GM18868 (cell line): ENCODE data around the gene GGNBP2.

ENCODE experiments used
- ATAC-seq: cut with Tn5 transposase; IDR thresholded peaks from one replicate; pipeline ENCODE4 v1.9.1; 2021; ENCODE audit warnings: mild to moderate bottlenecking, moderate library complexity; ENCODE audit not compliant: unreplicated experiment

GGNBP2 gene

GRCh38 chr17:36515837-36516236, 28.9 kb upstream of the GGNBP2 start:
- no peak for ATAC-seq

DNA sequence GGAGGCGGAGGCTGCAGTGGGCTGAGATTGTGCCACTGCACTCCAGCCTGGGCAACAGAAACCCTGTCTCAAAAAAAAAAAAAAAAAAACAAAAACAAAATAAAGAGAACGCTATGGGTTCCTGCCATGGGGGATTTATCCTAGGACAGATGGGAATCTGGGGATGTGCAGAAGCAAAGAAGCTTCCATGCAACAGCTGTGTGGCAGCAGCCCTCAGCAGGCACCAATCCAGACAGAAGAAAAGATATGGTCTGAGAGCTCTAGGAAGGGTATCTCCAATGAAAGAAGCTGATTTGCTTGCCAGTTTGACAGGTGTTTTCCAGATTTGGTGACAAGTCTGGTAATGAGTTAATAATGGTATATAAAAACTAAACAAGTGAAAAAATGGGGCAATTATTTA, 21.6 kb upstream of the GGNBP2 start:
- ATAC-seq = no peak

DNA sequence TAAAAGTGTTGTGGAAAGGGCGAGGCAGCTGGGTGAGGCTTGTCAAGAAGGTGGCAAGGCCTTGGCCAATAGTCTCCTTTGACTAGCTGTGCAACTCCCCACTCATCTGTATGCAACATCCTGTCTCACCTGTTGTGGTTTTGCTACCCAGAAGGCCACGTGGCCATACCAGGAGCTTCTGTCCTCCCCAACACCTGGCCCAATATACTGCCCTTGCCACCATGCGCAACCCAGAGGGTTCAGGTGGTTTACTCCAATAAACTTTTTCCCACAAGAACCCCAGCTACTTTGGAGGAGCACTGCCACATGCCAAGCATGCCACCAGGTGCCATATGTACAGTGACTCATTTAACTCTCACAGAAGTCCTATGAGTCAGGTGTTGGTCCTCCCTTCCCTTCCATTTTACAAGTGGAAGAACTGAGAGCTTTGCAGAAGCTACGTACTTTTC, 20.3 kb upstream of the GGNBP2 start:
- no peak for ATAC-seq

- no peak for ATAC-seq
Measured at GRCh38 chr17:36525113-36525512, 19.6 kb upstream of the GGNBP2 start.

GRCh38 chr17:36525888-36526287, 18.8 kb upstream of the GGNBP2 start:
- no peak for ATAC-seq

GRCh38 chr17:36527621-36528250, 17.0 kb upstream of the GGNBP2 start:
- no peak for ATAC-seq

- ATAC-seq = no peak
Measured at GRCh38 chr17:36529121-36529520, 15.6 kb upstream of the GGNBP2 start.

GRCh38 chr17:36532435-36532975, 12.2 kb upstream of the GGNBP2 start:
- no peak for ATAC-seq

DNA sequence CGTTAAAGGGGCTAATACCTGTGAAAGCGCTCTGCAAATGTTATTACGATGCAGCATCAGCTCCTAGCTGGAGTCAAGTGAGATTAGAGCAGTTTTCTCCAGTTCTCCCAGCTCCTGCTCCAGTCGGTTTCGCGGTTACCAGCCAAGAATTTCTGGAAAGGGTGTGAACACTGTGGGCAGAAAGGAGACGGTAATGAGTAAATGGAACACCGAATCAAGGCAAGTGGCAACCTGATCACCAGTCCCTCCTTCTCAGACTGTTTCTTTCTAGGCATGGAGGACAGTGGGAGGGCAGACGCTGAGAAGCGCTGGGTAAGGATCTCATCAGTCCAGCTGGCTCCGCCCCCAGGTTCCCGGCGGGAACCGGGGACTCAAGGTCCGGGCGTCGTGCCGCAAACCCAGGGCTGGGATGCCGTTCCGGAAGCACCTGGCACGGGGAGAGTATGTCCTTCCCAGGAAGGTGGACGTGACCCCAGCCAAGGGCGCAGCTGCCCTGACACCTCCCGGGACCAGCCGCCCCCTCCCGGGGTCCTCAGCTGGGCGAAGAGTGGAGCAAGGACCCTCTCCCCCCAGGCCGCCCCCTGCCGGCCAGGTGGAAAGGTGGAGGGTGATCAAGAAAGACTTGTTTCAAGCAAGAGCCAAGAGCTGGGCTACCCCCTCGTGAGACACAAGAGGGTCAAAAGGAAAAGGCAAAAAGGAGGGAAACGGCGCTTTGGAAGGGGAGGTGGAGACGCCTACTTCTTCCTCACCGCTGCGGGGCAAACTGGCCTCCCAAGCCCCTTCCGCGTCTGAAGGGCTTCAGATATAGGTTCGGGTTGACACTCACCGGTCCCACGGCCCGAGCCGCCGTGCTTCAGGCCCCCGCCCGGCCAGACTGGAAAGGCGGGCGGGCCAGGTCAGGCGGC, 10.5 kb upstream of the GGNBP2 start:
- peak; percentile 29 for ATAC-seq

- peak; percentile 78 for ATAC-seq
Measured at GRCh38 chr17:36534840-36535668, 9.7 kb upstream of the GGNBP2 start, which contains the start of the genes MYO19 and PIGW. TSS of gene MYO19 (minus strand) at chr17:36534868. CDS start at chr17:36532538, 2,330 bp downstream. TSS of gene PIGW (plus strand) at chr17:36534987. CDS start at chr17:36537102, 2,115 bp downstream.

GRCh38 chr17:36535669-36536081, 9.0 kb upstream of the GGNBP2 start:
- peak; percentile 15 for ATAC-seq

GRCh38 chr17:36540696-36541095, 4.0 kb upstream of the GGNBP2 start:
- no peak for ATAC-seq

- no peak for ATAC-seq
Measured at GRCh38 chr17:36542755-36543154, 2.0 kb upstream of the GGNBP2 start.

- ATAC-seq = no peak
Measured at GRCh38 chr17:36544044-36544306, 744 bp upstream of the GGNBP2 start.

DNA sequence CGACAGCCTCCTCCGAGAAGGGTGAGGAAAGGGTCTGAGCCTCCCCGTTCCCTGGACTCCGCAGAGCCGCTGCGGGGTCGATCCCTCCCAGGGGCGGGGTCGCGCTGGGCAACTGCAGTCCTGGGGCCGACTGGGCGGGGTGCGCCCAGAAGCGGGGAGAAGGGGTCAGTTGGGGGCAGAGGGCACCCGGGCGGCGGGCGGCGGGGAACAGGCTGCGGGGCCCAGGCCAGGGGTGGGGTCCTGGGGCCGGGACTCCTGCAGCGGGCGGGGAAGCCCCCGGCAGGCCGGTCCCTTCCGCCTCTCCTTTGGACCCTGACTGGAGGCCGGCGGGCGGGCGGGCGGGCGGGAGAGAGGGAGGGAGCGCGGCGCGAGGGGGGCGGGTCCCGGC, 352 bp downstream of the GGNBP2 start:
- peak; percentile 35 for ATAC-seq

DNA sequence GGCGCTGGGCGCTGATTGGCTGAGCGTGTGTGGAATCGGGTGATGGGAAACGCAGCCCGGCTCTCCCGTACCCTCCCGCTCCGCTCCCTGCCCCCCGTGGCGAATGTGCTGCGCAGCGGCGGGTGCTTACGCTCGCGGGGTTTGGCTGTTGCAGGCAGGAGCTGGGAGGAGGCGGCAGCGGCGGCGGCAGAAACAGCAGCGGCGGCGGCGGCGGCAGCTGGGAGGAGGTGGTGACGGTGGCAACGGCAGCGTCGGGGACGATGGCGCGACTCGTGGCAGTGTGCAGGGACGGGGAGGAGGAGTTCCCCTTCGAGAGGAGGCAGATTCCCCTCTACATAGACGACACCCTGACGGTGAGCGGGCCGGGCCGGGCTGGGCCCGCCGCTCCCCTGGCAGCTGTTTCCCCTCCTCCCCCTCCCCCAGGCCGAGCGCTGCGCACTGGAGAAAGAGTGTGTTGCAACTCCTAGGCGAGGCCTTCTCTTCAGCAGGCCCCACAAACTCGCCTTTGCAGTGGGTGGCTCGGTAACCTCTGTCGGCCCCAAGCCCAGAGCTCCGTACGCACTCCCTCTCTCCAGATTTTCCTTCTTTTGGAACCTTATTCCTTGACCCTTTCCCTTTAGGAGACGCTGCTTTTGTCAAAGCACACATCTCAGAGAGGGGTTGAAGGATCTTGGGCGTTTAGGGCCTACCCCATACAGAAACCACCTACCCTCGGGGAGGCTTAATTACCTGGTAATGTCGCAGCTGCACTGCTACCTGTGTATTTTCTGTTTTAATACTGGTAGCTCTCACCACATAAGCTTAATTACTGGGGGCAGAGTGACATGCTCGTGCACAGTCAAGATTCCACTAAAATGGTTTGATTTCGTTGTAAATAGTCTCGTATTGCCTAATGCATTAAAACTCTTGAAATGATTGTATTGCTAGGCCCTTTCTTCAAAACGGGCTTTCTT, 1.0 kb downstream of the GGNBP2 start:
- peak; percentile 66 for ATAC-seq

DNA sequence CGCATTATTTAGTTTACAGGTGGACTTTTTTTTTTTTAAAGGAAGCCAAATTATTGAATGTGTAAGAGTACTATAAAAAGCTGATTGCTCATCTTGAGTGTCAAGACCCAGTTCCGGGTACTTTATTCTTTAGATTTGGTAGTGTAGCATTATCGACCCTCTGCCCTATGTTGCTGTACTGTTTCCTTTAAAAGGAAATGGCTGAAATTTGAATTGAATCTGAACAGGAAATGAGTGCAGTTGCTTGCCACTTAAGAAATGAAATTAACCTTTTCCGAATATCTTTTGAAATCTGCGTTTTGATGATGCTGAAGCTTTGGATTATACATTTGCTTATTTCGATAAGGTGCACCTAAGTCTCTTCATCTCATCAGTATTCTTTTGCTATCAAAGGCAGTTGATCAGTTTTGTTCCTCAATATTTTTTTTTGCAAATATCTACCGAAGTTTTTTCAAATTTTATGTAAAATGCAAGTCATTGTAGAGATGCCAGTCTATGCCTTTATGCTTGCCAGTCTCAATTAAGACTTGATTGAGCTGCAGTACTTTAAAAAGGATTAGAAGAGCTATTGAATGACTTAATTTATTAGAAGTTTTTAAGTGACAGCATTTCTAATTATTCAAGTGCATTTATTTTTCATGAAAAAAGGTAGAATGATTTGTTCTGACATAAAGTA, 1.8 kb downstream of the GGNBP2 start:
- ATAC-seq = no peak

- ATAC-seq = no peak
Measured at GRCh38 chr17:36547776-36548175, 3.1 kb downstream of the GGNBP2 start.
